NCI-H2029 (cell line): ENCODE measurements around the gene BBS9.

Experiments used
- DNase-seq: peaks from one replicate; lab custom pipeline; 2025; lab: John Stamatoyannopoulos, UW

BBS9 gene

GRCh38 chr7:33650828-33651227 is 521.5 kb downstream of the BBS9 start:
- DNase-seq, result no peak

- DNase-seq, result no peak
Observed at GRCh38 chr7:33651998-33652515, 522.7 kb downstream of the BBS9 start.

GRCh38 chr7:33654676-33655075 is 525.3 kb downstream of the BBS9 start:
- DNase-seq, result no peak
